UCSD-AML1 (cell line): ENCODE data around the gene STXBP6.

Source experiments
- DNase-seq: peaks from one replicate; lab custom pipeline; 2025; ENCODE audit not compliant: unreplicated experiment; lab: John Stamatoyannopoulos, UW

STXBP6 gene

GRCh38 chr14:25019892-25020291 is 30.1 kb downstream of the STXBP6 start:
- DNase-seq, result no peak

GRCh38 chr14:25017562-25017961 is 32.4 kb downstream of the STXBP6 start:
- DNase-seq, result no peak

GRCh38 chr14:25015761-25016160 is 34.2 kb downstream of the STXBP6 start:
- DNase-seq, result no peak

- DNase-seq, result no peak
Measured at GRCh38 chr14:25014440-25014839, 35.5 kb downstream of the STXBP6 start.

- DNase-seq, result no peak
Measured at GRCh38 chr14:25011095-25011494, 38.9 kb downstream of the STXBP6 start.

- no peak for DNase-seq
Measured at GRCh38 chr14:25010471-25010870, 39.5 kb downstream of the STXBP6 start.

GRCh38 chr14:25009891-25010290 is 40.1 kb downstream of the STXBP6 start:
- DNase-seq, result no peak

GRCh38 chr14:25007832-25008231 is 42.1 kb downstream of the STXBP6 start:
- no peak for DNase-seq

GRCh38 chr14:25006961-25007795 is 42.8 kb downstream of the STXBP6 start:
- no peak for DNase-seq

- DNase-seq, result no peak
Measured at GRCh38 chr14:25006031-25006430, 43.9 kb downstream of the STXBP6 start.

- no peak for DNase-seq
Measured at GRCh38 chr14:25004389-25004809, 45.5 kb downstream of the STXBP6 start.

GRCh38 chr14:25003537-25003936 is 46.4 kb downstream of the STXBP6 start:
- DNase-seq, result no peak

- no peak for DNase-seq
Measured at GRCh38 chr14:25001601-25002000, 48.3 kb downstream of the STXBP6 start.

- no peak for DNase-seq
Measured at GRCh38 chr14:25001156-25001555, 48.8 kb downstream of the STXBP6 start.

GRCh38 chr14:24999157-24999556 is 50.8 kb downstream of the STXBP6 start:
- DNase-seq, result no peak

- DNase-seq, result no peak
Measured at GRCh38 chr14:24996930-24997725, 52.8 kb downstream of the STXBP6 start.

GRCh38 chr14:24995016-24995415 is 54.9 kb downstream of the STXBP6 start:
- DNase-seq, result no peak

- DNase-seq, result peak; percentile 47
Measured at GRCh38 chr14:24993631-24994030, 56.3 kb downstream of the STXBP6 start.

- DNase-seq, result no peak
Measured at GRCh38 chr14:24992624-24993360, 57.2 kb downstream of the STXBP6 start.

GRCh38 chr14:24991821-24992220 is 58.1 kb downstream of the STXBP6 start:
- DNase-seq, result no peak

- no peak for DNase-seq
Measured at GRCh38 chr14:24991288-24991687, 58.7 kb downstream of the STXBP6 start.
